IPS-18c (cell line): ENCODE measurements around the gene APOE.
"Not testable (repeated sequence)": the region's sequence is repeated elsewhere in the genome, so short reads cannot be mapped to it uniquely, and the experiment has no call there.

Experiments used
- H3K4me3 ChIP-seq: 2 replicates; pipeline ENCODE4 v1.7.0; 2013; ENCODE audit warnings: low read depth, mild to moderate bottlenecking, low read length, moderate library complexity; ENCODE audit not compliant: insufficient read depth
- H3K9me3 ChIP-seq: one replicate; pipeline ENCODE4 v1.6.1; 2013; ENCODE audit warnings: mild to moderate bottlenecking, low read length, moderate library complexity; ENCODE audit not compliant: control insufficient read depth, insufficient read depth

APOE gene

GRCh38 chr19:44926245-44927077 is 20.9 kb downstream of the APOE start:
- H3K4me3 ChIP-seq: peak overlapping the region; percentile 28; the same call in 1 of the 2 replicates
- not testable (repeated sequence) for H3K9me3 ChIP-seq

- no peak overlapping the region for H3K4me3 ChIP-seq
These were observed 22.1 kb downstream of the APOE start for GRCh38 chr19:44927746-44928145.

GRCh38 chr19:44930088-44930487 is 24.5 kb downstream of the APOE start:
- no peak overlapping the region for H3K4me3 ChIP-seq
- H3K9me3 ChIP-seq: no peaks in the 10 kb centered on the region

More at GRCh38 chr19:44927746-44928145, 22.1 kb downstream of the APOE start:
- no peaks in the 10 kb centered on the region for H3K9me3 ChIP-seq

GRCh38 chr19:44931541-44931940 is 25.9 kb downstream of the APOE start:
- no peak overlapping the region for H3K4me3 ChIP-seq
- H3K9me3 ChIP-seq: no peaks in the 10 kb centered on the region

- Histone ChIP-seq H3K4me3 (no peak overlapping the region), H3K9me3 (no peaks in the 10 kb centered on the region)
These were observed 34.1 kb downstream of the APOE start for GRCh38 chr19:44939668-44940067.

- no peak within 1 kb of the TSS for H3K4me3 ChIP-seq
These were observed 36.5 kb downstream of the APOE start, which contains the start of gene APOC4 for GRCh38 chr19:44942067-44942571. TSS of gene APOC4 (plus strand) at chr19:44942237. CDS start at chr19:44942278, 41 bp downstream.

GRCh38 chr19:44943801-44944249 is 38.2 kb downstream of the APOE start:
- Histone ChIP-seq H3K9me3 (no peaks in the 10 kb centered on the region), H3K4me3 (no peak overlapping the region)

More at GRCh38 chr19:44942067-44942571, 36.5 kb downstream of the APOE start, which contains the start of gene APOC4:
- no peaks in the 10 kb centered on the region for H3K9me3 ChIP-seq

- Histone ChIP-seq H3K9me3 (no peaks in the 10 kb centered on the region), H3K4me3 (no peak overlapping the region)
These were observed 41.5 kb downstream of the APOE start for GRCh38 chr19:44947041-44947581.

GRCh38 chr19:44948237-44948636 is 42.6 kb downstream of the APOE start:
- no peak overlapping the region for H3K4me3 ChIP-seq
- no peaks in the 10 kb centered on the region for H3K9me3 ChIP-seq

- Histone ChIP-seq H3K9me3 (no peaks in the 10 kb centered on the region), H3K4me3 (no peak overlapping the region)
These were observed 43.3 kb downstream of the APOE start for GRCh38 chr19:44948763-44949374.

- Histone ChIP-seq H3K9me3 (no peaks in the 10 kb centered on the region), H3K4me3 (no peak overlapping the region)
These were observed 44.0 kb downstream of the APOE start for GRCh38 chr19:44949550-44949949.

GRCh38 chr19:44951179-44952159 is 45.9 kb downstream of the APOE start:
- H3K4me3 ChIP-seq: no peak overlapping the region
- no peaks in the 10 kb centered on the region for H3K9me3 ChIP-seq

- Histone ChIP-seq H3K4me3 (peak overlapping the region; percentile 77), H3K9me3 (no peaks in the 10 kb centered on the region)
These were observed 48.7 kb downstream of the APOE start for GRCh38 chr19:44954278-44954648.

GRCh38 chr19:44954649-44955504 is 49.3 kb downstream of the APOE start, which contains the start of gene CLPTM1:
TSS of gene CLPTM1 (plus strand) at chr19:44955380. CDS start at chr19:44955396, 16 bp downstream.
- Histone ChIP-seq H3K9me3 (no peaks in the 10 kb centered on the region), H3K4me3 (peak within 1 kb of the TSS; percentile 77)

- no peaks in the 10 kb centered on the region for H3K9me3 ChIP-seq
- H3K4me3 ChIP-seq: peak overlapping the region; percentile 77
These were observed 50.2 kb downstream of the APOE start for GRCh38 chr19:44955505-44956439.
